ENCODE measurements around the gene GLIS1. TPM values are rescaled to one million over a fixed set of nuclear protein-coding genes. Genes with fewer than 3 reads are reported as not detected.

GLIS1 gene
- total RNA-seq, 1 donor from 2014 or later = not detected

- ATAC-seq (ENCODE audit: low read depth) (no peak), DNase-seq (no peak)
- Mint-ChIP-seq H3K36me3 (ENCODE audit: low read depth) (no peaks in the 10 kb centered on the region), H3K4me3 (no peak overlapping the region), H3K9me3 (no peaks in the 10 kb centered on the region), H3K27me3 (peaks cover 2% of the 10 kb centered on the region), H3K4me1 (no peaks in the 10 kb centered on the region), H3K27ac (no peak overlapping the region)
- TF ChIP-seq, protein P1, sequence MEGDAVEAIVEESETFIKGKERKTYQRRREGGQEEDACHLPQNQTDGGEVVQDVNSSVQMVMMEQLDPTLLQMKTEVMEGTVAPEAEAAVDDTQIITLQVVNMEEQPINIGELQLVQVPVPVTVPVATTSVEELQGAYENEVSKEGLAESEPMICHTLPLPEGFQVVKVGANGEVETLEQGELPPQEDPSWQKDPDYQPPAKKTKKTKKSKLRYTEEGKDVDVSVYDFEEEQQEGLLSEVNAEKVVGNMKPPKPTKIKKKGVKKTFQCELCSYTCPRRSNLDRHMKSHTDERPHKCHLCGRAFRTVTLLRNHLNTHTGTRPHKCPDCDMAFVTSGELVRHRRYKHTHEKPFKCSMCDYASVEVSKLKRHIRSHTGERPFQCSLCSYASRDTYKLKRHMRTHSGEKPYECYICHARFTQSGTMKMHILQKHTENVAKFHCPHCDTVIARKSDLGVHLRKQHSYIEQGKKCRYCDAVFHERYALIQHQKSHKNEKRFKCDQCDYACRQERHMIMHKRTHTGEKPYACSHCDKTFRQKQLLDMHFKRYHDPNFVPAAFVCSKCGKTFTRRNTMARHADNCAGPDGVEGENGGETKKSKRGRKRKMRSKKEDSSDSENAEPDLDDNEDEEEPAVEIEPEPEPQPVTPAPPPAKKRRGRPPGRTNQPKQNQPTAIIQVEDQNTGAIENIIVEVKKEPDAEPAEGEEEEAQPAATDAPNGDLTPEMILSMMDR (IDR thresholded peaks at IDR 0.05) = no peak
- ChIA-PET POLR2A (no interaction called here), CTCF (no interaction called here)
- intact Hi-C loops (cut with micrococcal nuclease) = no loop called here
Observed at GRCh38 chr1:53706356-53706755, 32.6 kb downstream of the GLIS1 start.

GRCh38 chr1:53705446-53706096, 33.4 kb downstream of the GLIS1 start:
- TF ChIP-seq, protein P1 (IDR thresholded peaks at IDR 0.05) = no peak
- intact Hi-C loops (cut with micrococcal nuclease) = no loop called here
- peaks cover 8% of the 10 kb centered on the region for H3K27me3 Mint-ChIP-seq

DNA sequence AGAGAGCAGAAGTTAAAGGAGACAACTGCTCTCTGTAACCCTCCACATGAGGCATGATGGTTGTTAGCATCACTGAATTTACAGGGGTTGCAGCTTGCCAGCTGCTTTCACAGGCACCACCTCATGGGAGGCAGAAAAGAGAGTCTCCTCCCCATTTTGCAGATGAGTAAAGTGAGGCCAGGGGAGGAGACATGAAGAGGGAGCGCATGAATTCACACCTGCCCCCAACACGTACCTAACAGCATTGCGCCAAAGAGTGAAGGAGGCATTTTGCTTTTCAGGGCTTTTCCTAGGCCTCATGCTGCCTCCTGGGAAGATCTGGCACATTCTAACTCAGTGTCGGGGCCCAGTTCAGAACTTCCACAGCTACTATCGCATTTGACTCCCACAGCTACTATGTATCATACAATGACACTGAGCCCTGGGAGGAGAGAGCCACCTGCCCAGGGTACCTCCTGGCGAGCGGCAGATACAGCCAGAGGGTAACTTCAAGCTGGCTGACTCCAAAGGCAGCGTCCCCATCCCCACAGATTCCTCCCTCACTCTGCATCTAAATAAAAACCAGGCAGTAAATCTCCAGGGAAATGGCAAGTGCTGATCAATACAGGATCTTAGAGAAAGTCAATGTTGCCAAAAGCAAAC, 34.0 kb downstream of the GLIS1 start:
- CTCF ChIA-PET = no interaction called here
- Mint-ChIP-seq H3K27ac (no peak overlapping the region), H3K4me3 (no peak overlapping the region), H3K9me3 (peaks cover 3% of the 10 kb centered on the region), H3K27me3 (peaks cover 11% of the 10 kb centered on the region), H3K4me1 (no peaks in the 10 kb centered on the region), H3K36me3 (ENCODE audit: low read depth) (no peaks in the 10 kb centered on the region)
- POLR2A ChIA-PET = no interaction called here
- ATAC-seq (ENCODE audit: low read depth) (no peak), DNase-seq (no peak)
- intact Hi-C loops (cut with micrococcal nuclease) = no loop called here
- TF ChIP-seq, protein P1 (IDR thresholded peaks at IDR 0.05) = no peak

More at GRCh38 chr1:53705446-53706096, 33.4 kb downstream of the GLIS1 start:
- ChIA-PET CTCF (no interaction called here), POLR2A (no interaction called here)
- Mint-ChIP-seq H3K27ac (no peak overlapping the region), H3K9me3 (peaks cover 2% of the 10 kb centered on the region), H3K4me3 (no peak overlapping the region), H3K4me1 (no peaks in the 10 kb centered on the region), H3K36me3 (ENCODE audit: low read depth) (no peaks in the 10 kb centered on the region)
- DNase-seq = no peak
- ATAC-seq (ENCODE audit: low read depth) = no peak

DNA sequence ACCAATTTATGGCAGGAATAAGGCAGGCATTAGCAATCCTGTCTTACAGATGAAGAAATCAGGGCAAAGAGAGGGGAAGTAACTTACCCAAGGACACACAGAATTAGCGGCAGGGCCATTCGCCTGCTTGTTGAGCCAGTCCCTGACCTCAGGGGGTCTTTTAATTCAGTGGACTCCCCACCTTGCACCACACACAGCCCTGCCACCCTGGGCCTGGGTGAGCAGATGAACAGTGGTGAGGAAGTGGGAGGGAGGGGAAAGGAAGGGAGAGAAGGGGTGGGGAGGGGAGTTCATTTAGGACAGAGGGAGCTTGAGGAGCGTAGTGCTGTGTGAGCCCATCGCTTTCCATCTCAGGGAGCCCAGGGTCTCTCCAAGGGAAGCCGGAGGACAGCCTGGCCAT, 34.7 kb downstream of the GLIS1 start:
- Mint-ChIP-seq H3K4me3 (no peak overlapping the region), H3K27me3 (peaks cover 14% of the 10 kb centered on the region), H3K9me3 (peaks cover 3% of the 10 kb centered on the region), H3K36me3 (ENCODE audit: low read depth) (no peaks in the 10 kb centered on the region), H3K27ac (no peak overlapping the region), H3K4me1 (no peaks in the 10 kb centered on the region)
- CTCF ChIA-PET = no interaction called here
- TF ChIP-seq, protein P1 (IDR thresholded peaks at IDR 0.05) = no peak
- no peak for ATAC-seq (ENCODE audit: low read depth)
- intact Hi-C loops (cut with micrococcal nuclease) = no loop called here
- POLR2A ChIA-PET = interaction anchor here (0.6 kb wide), 1 partner anchor 218 kb away, joined by 5 read pairs; no protein-coding TSS in a partner anchor
- DNase-seq = no peak

DNA sequence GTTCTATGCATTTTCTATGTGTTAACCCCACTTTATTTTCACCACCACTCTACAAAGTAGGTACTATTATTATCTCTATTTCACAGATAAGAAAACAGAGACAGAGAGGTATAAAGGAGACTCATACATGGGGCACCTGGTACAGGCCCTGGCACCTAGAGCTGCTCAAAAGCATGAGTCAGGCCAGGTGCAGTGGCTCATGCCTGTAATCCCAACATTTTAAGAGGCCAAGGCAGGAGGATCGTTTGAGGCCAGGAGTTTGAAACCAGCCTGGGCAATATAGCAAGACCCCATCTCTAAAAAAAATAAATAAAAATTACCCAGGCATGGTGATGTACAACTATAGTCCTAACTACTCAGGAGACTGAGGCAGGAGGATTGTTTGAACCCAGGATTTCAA, 35.8 kb downstream of the GLIS1 start:
- ChIA-PET POLR2A (no interaction called here), CTCF (no interaction called here)
- peaks cover 3% of the 10 kb centered on the region for H3K9me3 Mint-ChIP-seq
- no peak overlapping the region for H3K4me3 Mint-ChIP-seq
- no peak for ATAC-seq (ENCODE audit: low read depth)
- H3K36me3 Mint-ChIP-seq (ENCODE audit: low read depth) = no peaks in the 10 kb centered on the region
- H3K4me1 Mint-ChIP-seq = no peaks in the 10 kb centered on the region
- intact Hi-C loops (cut with micrococcal nuclease) = no loop called here
- TF ChIP-seq, protein P1 (IDR thresholded peaks at IDR 0.05) = no peak
- no peak overlapping the region for H3K27ac Mint-ChIP-seq
- DNase-seq = no peak
- peaks cover 14% of the 10 kb centered on the region for H3K27me3 Mint-ChIP-seq
